Loucy (cell line): ENCODE measurements around the gene PHF21B.
"Not testable (repeated sequence)": the region's sequence is repeated elsewhere in the genome, so short reads cannot be mapped to it uniquely, and the experiment has no call there.

Experiments
- EZH2phosphoT487 ChIP-seq: fragments of 200-600 bp; IDR thresholded peaks from 2 replicates; pipeline ENCODE4 v1.6.1; 2018; ENCODE audit warnings: antibody characterized with exemption, mild to moderate bottlenecking, moderate library complexity, borderline replicate concordance
- TF ChIP-seq, protein P1 (sequence below): fragments of 200-600 bp; sonication (generic); conservative IDR thresholded peaks from 2 replicates; pipeline ENCODE4 v1.5.1; 2014; ENCODE audit warnings: mild to moderate bottlenecking, antibody characterized with exemption, low read length

DNA sequence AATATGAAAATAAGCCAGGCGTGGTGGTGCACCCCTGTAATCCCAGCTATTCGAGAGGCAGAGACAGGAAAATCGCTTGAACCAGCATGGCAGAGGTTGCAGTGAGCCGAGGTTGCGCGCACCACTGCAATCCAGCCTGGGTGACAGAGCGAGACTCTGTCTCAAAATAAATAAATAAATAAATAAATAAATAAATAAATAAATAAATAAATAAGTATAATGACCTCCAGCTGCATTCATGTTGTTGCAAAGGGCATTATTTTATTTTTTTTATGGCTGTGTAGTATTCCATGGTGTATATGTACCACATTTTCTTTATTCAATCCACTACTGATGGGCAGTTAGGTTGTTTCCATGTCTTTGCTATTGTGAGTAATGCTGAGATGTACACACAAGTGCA, 48.1 kb downstream of the PHF21B start:
- TF ChIP-seq, protein P1, sequence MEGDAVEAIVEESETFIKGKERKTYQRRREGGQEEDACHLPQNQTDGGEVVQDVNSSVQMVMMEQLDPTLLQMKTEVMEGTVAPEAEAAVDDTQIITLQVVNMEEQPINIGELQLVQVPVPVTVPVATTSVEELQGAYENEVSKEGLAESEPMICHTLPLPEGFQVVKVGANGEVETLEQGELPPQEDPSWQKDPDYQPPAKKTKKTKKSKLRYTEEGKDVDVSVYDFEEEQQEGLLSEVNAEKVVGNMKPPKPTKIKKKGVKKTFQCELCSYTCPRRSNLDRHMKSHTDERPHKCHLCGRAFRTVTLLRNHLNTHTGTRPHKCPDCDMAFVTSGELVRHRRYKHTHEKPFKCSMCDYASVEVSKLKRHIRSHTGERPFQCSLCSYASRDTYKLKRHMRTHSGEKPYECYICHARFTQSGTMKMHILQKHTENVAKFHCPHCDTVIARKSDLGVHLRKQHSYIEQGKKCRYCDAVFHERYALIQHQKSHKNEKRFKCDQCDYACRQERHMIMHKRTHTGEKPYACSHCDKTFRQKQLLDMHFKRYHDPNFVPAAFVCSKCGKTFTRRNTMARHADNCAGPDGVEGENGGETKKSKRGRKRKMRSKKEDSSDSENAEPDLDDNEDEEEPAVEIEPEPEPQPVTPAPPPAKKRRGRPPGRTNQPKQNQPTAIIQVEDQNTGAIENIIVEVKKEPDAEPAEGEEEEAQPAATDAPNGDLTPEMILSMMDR = not testable (repeated sequence)
- TF ChIP-seq EZH2phosphoT487 = not testable (repeated sequence)
